T-helper 2 cell (primary cell): ENCODE results near the gene CD34.

Experiments
- DNase-seq, 5 experiments: peaks; one replicate each; pipeline versions ENCODE4 v3.0.0 to v3.0.0-alpha.2; 2012 to 2022

Gene CD34

DNA sequence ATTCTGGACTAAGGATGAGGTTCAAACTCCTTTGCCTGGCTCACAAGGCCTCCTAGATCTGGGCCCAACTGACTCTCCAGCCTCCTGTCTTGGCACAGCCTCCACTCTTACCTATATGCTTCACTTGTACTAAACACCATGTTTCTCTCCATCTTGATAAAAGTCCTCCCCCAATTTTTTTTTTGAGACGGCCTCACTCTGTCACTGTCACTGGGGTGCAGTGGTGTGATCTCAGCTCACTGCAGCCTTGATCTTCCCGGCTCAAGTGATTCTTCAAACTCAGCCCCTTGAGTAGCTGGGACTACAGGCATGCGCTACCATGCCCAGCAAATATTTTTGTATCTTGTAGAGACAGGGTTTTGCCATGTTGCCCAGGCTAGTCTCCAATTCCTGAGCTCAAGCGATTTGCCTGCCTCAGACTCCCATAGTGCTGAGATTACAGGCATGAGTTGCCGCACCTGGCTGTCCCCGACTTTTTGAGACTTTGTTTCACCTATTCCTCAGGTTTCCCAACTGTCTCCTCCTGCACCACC lies 39.7 kb downstream of the CD34 start:
- no peak for DNase-seq

DNA sequence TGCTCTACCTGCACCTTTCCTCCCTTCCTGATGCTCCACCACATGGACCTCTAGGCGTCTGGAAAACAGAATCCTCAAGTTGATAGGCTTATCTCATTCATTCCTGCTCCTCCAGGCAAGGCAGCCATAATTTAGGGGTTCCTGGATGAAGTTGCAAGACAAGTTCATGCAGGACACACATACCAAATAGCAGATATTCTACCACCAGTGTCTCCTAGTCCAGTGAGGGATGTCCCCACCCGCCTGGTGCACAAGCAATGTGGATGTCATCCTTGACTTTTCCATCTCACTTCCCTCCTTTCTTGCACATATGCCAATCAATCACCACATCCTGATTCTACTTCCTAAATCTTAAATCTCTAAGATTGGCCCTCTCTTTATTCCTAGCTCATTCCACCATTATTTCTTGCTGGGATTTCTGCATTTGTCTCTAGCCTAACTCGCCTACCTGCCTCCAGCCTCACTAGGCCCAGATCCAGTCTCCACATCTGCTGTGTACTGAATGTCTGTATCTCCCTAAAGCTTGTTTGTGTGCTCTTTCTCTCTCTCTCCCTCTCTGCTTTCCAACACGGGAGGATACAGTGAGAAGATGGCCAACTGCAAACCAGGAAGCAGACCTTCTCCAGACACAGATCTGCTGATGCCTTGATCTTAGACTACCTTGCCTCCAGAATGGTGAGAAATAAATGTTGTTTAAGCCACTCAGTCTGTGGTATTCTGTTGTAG lies 40.5 kb downstream of the CD34 start:
- DNase-seq, result no peak

DNA sequence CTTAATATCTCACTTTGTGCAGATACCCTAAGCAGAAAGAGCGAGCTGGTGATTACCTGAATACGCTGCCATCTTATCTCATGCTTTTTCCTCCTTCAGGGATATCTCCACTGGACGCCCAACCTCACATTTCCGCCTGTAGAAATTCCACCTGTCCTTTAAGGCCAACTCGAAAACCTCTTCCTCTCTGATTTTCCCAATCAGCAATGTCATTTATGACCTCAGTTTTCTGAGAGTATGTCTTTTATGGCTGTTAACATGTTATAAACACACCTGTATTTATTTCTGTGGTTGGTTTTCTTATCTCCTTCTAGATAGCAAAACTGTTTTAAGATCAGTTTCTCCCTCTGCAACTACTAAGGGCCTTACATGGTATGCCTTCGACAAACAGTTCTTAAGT lies 41.1 kb downstream of the CD34 start:
- no peak for DNase-seq

DNA sequence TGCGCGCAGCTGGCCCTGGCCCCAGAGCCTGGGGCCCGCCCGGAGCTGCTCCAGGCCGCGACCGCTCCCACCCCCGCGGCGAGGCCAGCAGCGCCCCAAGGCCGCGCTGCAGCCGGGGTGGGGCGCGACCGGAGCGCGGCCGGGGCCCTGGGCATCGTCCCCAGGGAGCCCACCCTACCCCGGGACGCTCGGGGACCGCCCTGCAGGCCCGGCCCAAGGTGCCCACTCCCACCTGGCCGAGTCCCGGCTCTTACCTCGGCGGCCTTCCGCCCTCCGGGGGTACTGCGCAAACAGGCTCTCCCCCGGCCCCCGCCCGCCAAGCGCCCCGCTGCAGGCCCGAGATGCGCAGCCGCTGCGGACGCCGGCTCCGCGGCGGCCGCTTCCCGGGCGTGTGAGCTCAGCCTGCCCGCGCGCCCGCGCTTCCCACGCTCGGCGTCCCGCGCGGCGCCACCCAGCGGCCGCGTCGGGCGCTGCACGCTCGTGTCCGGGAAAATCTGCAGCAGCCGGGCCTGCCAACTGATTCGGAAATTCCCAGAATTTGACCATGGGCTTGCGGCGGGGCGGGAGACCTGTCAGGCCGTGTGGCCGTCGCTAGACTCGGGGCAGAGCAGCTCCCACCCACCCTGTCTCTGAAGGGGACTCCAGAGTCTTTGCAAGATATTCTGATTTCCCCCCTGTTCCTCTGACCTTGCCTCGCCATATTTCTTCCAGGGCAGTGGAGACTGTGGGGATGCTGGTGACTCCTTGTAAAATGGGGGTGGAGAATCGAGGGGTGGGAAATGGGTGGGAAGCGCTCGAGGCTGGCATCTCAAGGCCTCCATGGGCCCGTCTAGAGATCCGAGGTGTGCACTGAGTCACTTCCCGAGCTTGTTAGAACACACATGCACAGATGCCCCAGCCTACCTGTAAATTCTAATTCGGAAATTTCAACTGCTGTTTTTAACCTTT lies 41.9 kb downstream of the CD34 start:
- DNase-seq, result peak; percentile 46 to 77 (median 55)

DNA sequence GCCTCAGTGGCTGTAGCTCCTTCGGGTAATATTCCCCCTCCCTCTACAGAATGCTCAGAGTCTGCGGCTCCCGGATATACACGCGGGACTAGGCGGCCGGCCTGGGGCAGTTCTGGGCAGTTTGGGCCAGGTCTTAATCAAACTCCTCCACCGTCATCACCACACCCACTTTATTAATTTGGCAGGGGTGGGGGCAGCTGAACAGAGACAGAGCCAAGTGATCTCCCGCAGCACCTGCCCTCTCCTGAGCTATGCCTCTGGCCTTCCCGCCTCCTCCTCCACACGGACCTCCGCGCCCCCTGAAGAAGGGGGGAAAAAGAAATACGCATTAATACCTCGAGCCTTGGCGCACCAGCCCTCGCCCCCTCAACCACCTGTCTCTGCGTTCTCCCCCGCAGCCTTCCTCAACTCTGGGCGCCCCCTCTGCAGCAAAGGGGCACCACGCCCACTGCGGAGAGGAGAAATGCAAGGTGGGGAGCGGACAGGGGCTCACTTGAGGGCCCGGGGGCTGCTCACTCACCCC lies 42.6 kb downstream of the CD34 start:
- DNase-seq, result peak in 1 of 5 experiments; percentile 49

DNA sequence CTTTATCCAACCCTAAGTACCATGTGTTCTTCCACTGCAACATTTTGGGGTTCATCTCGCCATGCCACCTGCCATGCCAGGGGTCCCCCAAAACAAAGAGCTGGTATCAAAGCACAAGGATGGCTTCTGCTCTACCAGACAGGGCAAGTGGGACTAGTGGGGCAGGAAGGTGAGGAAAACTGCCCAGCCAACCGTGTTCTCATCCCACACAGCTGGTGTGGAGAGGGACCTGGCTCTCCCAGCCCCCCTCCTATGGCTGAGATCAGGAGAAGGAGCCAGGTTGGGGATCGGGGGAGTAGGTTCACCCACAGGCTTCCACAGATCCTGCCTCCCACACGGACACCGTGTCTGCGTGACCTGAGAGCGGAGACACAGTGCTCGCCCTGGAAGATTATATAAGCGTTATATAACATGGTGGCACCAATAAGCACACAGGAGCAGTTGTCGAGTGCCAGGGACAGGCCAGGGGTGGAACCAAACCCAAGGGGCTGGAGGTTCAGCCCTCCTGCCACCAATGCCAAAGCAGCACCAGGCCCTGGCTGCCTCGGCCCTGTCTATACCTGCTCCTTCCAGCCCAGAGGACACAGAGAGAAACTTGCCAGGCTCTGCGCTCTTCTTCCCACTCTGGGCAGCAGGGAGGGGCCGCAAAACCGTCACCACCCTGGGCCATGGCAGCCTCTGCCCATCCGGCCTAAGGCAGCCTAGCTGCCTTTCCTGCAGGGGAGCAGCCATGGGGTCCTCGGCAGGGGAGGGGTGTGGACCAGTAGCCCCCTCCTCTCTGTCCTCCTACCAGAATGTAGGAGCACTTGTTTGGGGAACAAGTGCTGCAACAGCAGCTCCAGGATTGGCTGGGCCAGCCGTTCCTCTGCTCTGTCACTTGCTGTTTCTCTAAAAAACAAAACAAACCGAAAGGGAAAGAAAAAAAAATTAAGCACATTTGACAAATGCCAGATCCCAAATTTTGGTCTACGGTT lies 43.5 kb downstream of the CD34 start:
- peak in 2 of 5 experiments; percentile 27 to 49 for DNase-seq

DNA sequence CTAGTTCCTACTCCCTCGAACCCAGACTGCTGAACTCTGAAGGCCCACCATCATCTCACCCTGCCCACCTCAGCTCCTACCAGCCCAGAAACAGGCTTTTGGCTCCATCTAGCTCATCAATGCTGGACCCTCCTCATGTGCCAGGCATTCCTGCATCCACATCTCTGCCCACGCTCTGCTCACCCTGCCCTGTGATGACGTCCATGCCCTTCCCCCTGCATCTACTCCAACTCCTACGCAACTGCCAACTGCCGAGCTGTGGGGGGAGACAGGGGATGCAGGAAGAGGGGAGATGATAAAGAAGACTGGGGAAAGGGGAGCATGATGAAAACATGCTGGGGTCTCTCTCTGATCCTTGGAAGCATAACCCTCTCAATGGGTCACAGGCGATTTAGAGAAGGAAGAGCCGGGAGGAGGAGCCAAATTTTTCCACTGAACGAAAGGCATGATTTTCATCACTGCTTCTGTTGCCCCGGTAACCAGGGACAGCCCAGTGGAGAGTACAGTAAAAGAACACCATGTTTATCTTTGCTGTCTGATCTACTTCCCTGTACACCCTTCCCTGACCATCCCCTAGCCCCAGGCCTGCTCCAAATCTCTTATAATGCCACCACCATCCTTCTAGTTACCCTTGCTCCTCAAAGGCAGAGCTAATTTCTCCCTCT lies 44.3 kb downstream of the CD34 start:
- DNase-seq, result peak in 1 of 5 experiments; percentile 48

DNA sequence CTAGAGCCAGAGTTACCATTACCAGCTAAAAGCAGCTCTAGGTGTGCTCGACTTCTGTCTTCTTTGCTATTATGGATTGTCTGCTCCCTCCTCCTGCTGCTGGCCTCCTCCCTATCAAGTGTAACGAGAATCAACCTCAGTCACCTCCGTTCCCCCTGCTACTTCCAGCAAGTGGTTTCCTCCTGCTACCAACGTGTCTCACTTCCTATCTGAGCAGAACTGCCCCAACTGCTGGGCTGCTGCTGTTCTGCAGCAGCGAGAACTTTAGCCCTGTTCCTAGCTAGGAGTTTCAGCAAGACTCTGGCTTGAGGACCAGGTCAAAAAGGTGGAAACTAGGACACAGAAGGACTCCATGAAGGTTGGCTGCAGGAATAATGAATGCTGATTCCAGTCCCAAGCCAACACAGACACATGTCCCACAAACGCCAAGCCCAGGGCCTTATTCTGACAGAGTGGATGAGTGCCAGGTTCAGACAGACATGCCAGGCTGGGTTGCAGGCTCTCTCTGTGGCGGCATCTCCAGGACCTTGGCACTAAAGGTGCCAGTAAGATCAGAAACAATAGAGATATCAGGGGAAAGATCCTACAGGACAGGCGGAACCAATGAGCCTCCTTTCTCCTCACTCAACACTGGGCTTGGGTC lies 46.9 kb downstream of the CD34 start:
- DNase-seq, result peak in 2 of 5 experiments; percentile 32 to 90

DNA sequence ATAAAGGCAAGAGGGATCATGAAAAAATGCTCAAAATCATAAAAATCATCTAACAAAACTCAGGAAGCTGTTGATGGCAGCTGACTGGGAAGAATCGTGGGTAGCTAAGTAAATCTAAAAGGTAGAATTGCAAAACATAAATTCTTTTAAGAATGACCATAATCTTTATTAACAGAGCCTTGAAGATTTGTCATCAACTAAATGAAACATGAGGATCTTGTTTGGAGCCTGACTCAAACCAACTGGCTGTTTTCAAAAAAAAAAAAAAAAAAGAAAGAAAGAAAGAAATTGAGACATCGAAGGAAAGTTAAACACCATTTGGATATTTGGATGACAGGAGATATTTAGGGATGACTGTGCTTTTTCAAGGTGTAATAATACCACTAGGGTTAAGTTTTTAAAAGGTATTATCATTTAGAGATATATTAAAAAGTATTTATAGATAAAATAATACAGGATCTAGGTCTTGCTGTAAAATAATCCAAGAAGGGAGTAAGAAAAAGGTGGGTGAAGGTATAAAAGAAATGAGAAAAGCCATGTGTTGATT lies 48.6 kb downstream of the CD34 start:
- no peak for DNase-seq

DNA sequence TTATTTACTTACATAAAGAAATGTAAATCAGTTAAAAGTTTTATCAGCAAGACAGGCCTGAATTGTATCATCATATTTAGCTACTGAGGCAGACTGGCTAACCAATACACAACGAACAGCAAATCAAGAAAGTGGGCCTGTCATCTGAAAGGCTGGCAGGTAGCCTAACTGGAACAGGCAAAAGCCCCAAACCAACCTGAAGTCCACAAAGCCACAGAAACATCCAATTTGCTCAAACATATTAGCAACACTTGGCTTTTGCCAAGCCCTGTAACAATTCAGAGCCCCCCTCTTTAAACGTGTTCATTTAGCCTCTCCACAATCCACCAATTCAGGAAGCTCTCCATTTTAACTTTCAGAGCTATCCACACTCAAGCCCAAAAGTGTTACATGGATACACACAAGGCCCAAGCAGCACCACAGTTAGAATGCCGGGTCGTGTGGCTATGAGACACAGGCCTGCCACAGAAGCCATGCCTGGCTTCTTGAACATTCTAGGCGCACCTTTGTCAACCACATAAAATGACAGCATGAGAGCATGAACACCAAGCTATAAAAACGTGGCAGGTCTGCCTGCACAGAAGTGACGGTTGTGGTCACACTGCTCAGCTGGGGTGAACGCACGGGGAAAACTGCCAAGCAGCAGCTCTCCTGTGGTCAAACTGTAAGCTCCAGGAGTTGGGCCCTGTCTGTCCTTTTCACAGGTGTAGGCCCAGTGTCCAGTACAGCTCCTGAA lies 49.3 kb downstream of the CD34 start:
- DNase-seq, result peak in 2 of 5 experiments; percentile 46 to 83

DNA sequence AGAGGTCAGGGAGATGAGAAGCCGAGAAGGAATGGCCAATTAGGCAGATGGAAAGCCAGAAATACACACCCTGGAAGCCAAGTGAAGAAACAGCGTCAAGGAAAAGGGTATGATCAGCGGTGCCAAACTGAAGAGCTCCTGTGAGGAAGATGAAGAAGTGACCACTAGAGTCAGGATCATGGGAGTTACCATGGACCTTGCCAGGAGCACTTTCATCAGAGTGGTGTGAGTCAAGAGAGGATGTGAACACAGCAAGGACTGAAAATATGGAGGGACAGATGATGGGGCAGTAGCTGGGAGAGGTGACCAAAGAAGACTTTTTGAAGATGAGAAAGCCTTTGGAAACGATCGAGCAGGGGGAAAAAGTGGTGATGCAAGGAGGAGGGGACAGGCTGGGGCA lies 50.4 kb downstream of the CD34 start:
- DNase-seq, result no peak

DNA sequence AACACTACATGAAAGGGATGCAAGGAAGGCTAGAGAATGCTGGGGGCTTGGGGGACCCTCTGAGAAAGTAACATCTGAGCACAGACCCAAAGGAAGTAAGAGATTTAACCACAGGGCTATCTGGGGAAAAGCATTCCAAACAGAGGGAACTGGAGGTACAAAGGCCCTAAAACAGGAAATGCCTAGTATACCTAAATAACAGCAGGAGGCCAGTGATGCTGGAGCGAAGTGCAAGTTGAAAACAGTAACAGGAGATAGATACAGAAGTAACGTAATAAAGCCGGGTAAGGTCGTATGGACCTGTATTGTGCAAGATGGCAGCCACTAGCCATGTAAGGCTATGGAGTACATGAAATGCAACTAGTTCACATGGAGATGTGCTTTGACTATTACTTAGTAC lies 52.1 kb downstream of the CD34 start:
- no peak for DNase-seq

DNA sequence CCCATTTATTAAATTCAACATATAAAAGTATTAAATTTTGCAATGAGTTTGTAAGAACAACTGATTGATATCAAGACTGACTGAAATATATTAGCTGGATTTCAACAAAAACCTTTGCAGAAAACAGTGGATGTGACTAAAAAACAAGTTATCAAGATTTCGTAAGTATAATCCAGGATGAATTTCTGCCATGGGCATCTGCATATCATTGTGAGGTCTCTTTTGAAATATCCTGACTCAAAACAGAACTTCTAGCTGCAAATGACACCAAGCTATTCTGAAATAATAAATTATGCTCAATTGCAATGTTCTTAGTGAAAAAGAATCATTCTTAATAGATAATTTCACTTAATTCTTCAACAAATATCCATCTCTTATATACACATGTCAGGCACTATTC lies 52.6 kb downstream of the CD34 start:
- DNase-seq, result no peak

DNA sequence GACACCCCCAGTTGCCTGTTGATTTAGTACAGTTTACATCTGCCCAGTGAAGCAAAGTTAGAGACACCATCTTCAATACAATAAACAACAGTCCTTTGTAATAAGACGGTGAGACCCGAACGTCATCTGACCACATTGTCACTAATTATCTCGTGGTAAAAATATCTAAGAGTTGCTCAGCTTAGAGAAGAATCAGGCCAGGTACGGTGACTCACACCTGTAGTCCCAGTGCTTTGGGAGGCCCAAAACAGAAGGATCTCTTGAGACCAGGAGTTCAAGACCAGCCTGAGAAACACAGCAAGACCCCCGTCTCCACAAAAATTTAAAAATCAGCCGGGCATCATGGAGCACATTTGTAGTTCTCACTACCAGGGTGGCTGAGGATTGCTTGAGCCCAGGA lies 53.5 kb downstream of the CD34 start:
- DNase-seq, result no peak

DNA sequence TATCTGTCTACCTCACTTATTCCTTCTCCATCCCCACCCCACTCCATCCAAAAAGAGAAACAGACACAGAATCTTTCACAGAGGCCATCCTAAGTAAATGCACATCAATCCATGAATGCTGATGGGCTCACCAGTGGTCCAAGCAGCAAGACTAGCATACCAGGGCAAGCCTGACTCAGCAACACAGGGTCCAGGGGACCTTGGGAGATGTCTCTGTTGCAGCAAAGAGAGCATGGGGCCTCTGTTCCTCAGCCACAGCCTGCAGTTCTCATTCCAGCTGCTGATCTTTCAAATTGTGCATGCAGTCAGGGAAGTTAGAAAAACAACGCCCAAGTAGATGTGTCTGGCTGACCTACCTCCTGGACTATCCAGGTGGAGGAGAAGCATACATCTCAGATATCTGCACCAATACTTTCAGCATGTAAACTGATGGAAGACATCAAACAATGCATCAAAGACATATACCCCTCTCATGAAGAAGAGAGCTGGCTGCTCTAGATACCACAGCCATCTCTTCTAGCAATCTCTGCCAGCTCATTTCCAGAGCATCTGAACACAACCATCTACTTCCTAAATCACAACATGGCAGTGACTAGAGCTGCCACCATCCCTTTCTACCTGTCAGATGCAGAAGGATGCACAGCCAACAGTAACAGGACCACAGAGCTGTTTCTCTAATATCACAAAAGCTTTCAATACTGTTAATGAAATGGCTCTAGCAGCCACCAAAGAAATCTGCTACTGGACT lies 54.5 kb downstream of the CD34 start:
- DNase-seq, result peak in 1 of 5 experiments; percentile 87

DNA sequence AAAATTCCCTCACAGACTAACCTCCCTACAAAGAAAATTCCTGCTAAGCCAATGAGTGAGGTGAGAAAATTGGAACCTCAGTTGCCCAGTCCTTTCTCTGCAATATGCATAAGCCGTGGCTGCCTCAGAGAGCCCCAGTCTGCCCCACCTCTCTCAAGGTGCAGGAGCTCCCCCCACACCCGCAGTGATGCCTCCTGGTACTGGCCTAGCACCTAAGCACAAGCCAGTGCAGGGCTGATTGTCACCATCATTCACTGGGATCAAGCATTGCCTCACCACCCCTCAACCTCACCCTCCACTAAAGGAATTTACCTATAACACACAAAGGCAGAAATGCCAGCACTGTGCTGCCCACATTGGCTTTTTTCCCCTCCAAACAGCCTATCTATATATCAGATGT lies 56.9 kb downstream of the CD34 start:
- DNase-seq, result no peak

DNA sequence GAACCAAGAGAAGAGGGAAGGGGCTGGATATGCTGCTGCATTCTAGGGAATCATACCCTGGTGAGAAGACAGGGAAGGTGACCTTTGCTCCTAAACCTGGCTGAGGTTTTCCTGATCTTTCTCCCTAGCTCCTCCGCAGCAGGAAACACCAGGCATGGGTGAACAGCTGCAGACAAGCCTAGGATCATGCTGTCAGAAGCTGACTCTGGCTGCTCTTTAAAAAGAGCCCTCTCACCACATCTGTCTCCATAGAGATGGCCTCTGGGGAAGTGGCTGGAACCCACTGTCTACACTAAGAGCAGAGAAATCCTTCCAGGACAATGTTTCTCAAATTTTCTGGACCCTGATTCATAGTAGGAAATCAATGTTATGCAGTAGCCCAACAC lies 57.6 kb downstream of the CD34 start:
- no peak for DNase-seq

DNA sequence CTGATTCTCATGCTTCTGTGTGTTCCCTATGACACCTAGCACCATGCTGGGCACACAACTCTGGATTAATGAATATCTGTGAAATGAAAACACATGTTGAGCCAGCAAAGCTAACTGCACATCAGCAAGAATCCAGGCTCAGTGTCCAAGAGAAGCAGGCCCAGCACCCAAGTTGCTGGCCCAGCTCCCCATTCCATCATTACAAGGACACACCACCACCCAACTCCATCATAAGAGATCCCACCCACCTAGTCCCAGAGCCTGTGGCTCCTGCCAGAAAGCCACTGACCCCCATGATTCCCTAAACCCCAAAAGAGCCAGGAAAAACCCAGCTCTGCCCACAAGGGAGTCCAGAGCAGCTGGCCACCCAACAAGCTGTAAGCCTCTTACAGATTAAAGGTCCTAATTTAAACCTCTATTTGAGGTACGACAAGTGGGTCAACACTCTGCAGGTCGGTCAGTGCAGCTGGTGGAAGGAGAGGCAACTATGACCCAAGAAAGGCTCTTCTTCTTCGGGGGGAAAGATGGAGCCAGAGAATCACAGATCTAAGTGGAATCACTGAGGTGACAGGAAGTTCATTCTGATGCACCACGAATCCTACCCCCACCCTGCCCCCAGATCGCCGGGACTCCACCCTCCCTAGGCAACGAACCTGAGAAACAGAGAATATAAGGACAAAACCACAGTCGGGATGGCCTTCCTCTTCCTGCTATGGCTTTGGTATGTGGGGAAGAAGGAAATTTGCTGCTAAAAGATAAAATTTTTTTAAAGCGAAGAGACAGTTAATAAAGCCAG lies 58.2 kb downstream of the CD34 start:
- DNase-seq, result no peak
